MM.1S (cell line): ENCODE data around the gene RTP5.

Source experiments
- DNase-seq: peaks from one replicate; pipeline ENCODE4 v3.0.0-alpha.2; 2015
- H2AFZ ChIP-seq: fragments of 300-600 bp; sonication (generic); 2 replicates; pipeline ENCODE4 v1.6.0; 2016; ENCODE audit warnings: antibody characterized with exemption, low read length
- H3F3A ChIP-seq: fragments of 300-600 bp; sonication (generic); 2 replicates; pipeline ENCODE4 v1.6.1; 2016; ENCODE audit warnings: mild to moderate bottlenecking, antibody characterized with exemption, low read length, moderate library complexity, mixed read lengths; ENCODE audit not compliant: insufficient read depth
- H3K27ac ChIP-seq: fragments of 300-600 bp; sonication (generic); 2 replicates; pipeline ENCODE4 v1.5.1; 2016; ENCODE audit warnings: mild to moderate bottlenecking, low read length
- H3K27me3 ChIP-seq: fragments of 300-600 bp; sonication (generic); replicated peaks from 2 replicates; pipeline ENCODE4 v1.6.0; 2016; ENCODE audit warnings: low read length; ENCODE audit not compliant: insufficient read depth
- H3K36me3 ChIP-seq: fragments of 300-600 bp; sonication (generic); replicated peaks from 2 replicates; pipeline ENCODE4 v1.6.1; 2016; ENCODE audit warnings: mild to moderate bottlenecking, low read length, mixed read lengths; ENCODE audit not compliant: insufficient read depth
- H3K4me1 ChIP-seq: fragments of 300-600 bp; sonication (generic); 2 replicates; pipeline ENCODE4 v1.6.1; 2016; ENCODE audit warnings: low read length, mixed read lengths
- H3K4me2 ChIP-seq: fragments of 300-600 bp; sonication (generic); 2 replicates; pipeline ENCODE4 v1.6.0; 2016; ENCODE audit warnings: low read depth, low read length
- H3K4me3 ChIP-seq: fragments of 300-600 bp; sonication (generic); 2 replicates; pipeline ENCODE4 v1.5.1; 2016; ENCODE audit warnings: low read length, mixed read lengths
- H3K79me2 ChIP-seq: fragments of 300-600 bp; sonication (generic); 2 replicates; pipeline ENCODE4 v1.6.1; 2016; ENCODE audit warnings: mixed run types, low read length, mixed read lengths
- H3K9ac ChIP-seq: fragments of 300-600 bp; sonication (generic); 2 replicates; pipeline ENCODE4 v1.6.1; 2016; ENCODE audit warnings: low read length, mixed read lengths
- H3K9me2 ChIP-seq: fragments of 300-600 bp; sonication (generic); replicated peaks from 2 replicates; pipeline ENCODE4 v1.6.1; 2016; ENCODE audit warnings: mild to moderate bottlenecking, low read length, mixed read lengths; ENCODE audit not compliant: insufficient read depth
- H3K9me3 ChIP-seq: fragments of 300-600 bp; sonication (generic); replicated peaks from 2 replicates; pipeline ENCODE4 v1.6.1; 2016; ENCODE audit warnings: mild to moderate bottlenecking, low read length, mixed read lengths; ENCODE audit not compliant: insufficient read depth
- H4K20me1 ChIP-seq: fragments of 300-600 bp; sonication (generic); 2 replicates; pipeline ENCODE4 v1.6.1; 2016; ENCODE audit warnings: mild to moderate bottlenecking, low read length, moderate library complexity, mixed read lengths; ENCODE audit not compliant: insufficient read depth
- CTCF ChIP-seq: fragments of 300-600 bp; sonication (generic); IDR thresholded peaks from 2 replicates; pipeline ENCODE4 v1.5.1; 2016; ENCODE audit warnings: antibody characterized with exemption, low read length, mixed read lengths
- EZH2 ChIP-seq: fragments of 300-600 bp; sonication (generic); optimal IDR thresholded peaks from 2 replicates; pipeline ENCODE3; 2017; ENCODE audit warnings: low read depth, mild to moderate bottlenecking, antibody characterized with exemption, low read length, mixed read lengths
- EZH2phosphoT487 ChIP-seq: fragments of 300-600 bp; sonication (generic); IDR thresholded peaks from 2 replicates; pipeline ENCODE4 v1.6.1; 2018; ENCODE audit warnings: antibody characterized with exemption, low read length

Gene RTP5

GRCh38 chr2:241908686-241909420 lies 39.3 kb downstream of the RTP5 start:
- Histone ChIP-seq H3K9me2 (no peaks in the 10 kb centered on the region), H3F3A (no peaks in the 10 kb centered on the region), H2AFZ (no peak overlapping the region), H4K20me1 (no peaks in the 10 kb centered on the region), H3K4me1 (no peaks in the 10 kb centered on the region), H3K36me3 (no peaks in the 10 kb centered on the region), H3K79me2 (no peaks in the 10 kb centered on the region), H3K4me3 (no peak overlapping the region), H3K4me2 (no peak overlapping the region), H3K27ac (no peak overlapping the region), H3K27me3 (no peaks in the 10 kb centered on the region), H3K9ac (no peak overlapping the region), H3K9me3 (no peaks in the 10 kb centered on the region)
- no peak for DNase-seq
- TF ChIP-seq CTCF (no peak), EZH2phosphoT487 (no peak), EZH2 (no peak)

GRCh38 chr2:241909769-241910168 lies 40.2 kb downstream of the RTP5 start:
- no peaks in the 10 kb centered on the region for H3K27me3 ChIP-seq
- no peaks in the 10 kb centered on the region for H4K20me1 ChIP-seq
- H3K9me3 ChIP-seq, result no peaks in the 10 kb centered on the region
- H3K4me2 ChIP-seq, result no peak overlapping the region
- H3K9me2 ChIP-seq, result no peaks in the 10 kb centered on the region
- no peaks in the 10 kb centered on the region for H3K4me1 ChIP-seq
- DNase-seq, result no peak
- no peak overlapping the region for H2AFZ ChIP-seq
- no peaks in the 10 kb centered on the region for H3F3A ChIP-seq
- TF ChIP-seq EZH2 (no peak), EZH2phosphoT487 (no peak), CTCF (no peak)
- no peaks in the 10 kb centered on the region for H3K79me2 ChIP-seq
- no peak overlapping the region for H3K27ac ChIP-seq
- H3K9ac ChIP-seq, result no peak overlapping the region
- H3K36me3 ChIP-seq, result no peaks in the 10 kb centered on the region
- H3K4me3 ChIP-seq, result no peak overlapping the region

GRCh38 chr2:241910604-241911520 lies 41.3 kb downstream of the RTP5 start:
- H3K79me2 ChIP-seq, result no peaks in the 10 kb centered on the region
- H3K4me3 ChIP-seq, result no peak overlapping the region
- H3F3A ChIP-seq, result no peaks in the 10 kb centered on the region
- H3K9me3 ChIP-seq, result no peaks in the 10 kb centered on the region
- H3K9me2 ChIP-seq, result no peaks in the 10 kb centered on the region
- H3K4me2 ChIP-seq, result no peak overlapping the region
- DNase-seq, result no peak
- no peaks in the 10 kb centered on the region for H3K36me3 ChIP-seq
- no peak overlapping the region for H2AFZ ChIP-seq
- H4K20me1 ChIP-seq, result no peaks in the 10 kb centered on the region
- H3K4me1 ChIP-seq, result no peaks in the 10 kb centered on the region
- no peak overlapping the region for H3K27ac ChIP-seq
- TF ChIP-seq CTCF (no peak), EZH2phosphoT487 (no peak), EZH2 (no peak)
- no peaks in the 10 kb centered on the region for H3K27me3 ChIP-seq
- no peak overlapping the region for H3K9ac ChIP-seq
